ENCODE measurements around the gene KCNF1. TPM values are rescaled to one million over a fixed set of nuclear protein-coding genes. Genes with fewer than 3 reads are reported as not detected.

KCNF1 gene
- total RNA-seq, 1 donor from 2014 or later, result not detected

GRCh38 chr2:10915236-10915635, 3.5 kb downstream of the KCNF1 start:
- Histone ChIP-seq H3K27me3 (ENCODE audit: low read depth) (peaks cover 43% of the 10 kb centered on the region), H3K27ac (no peak overlapping the region), H3K9me3 (no peaks in the 10 kb centered on the region), H3K4me3 (no peak overlapping the region), H3K36me3 (no peaks in the 10 kb centered on the region), H3K4me1 (no peaks in the 10 kb centered on the region)
- no peak for TF ChIP-seq CTCF (IDR thresholded peaks at IDR 0.05)
- DNase-seq (no peak), ATAC-seq (no peak)
- intact Hi-C loops (cut with DNase I), result no loop called here

- Histone ChIP-seq H3K27me3 (ENCODE audit: low read depth) (peaks cover 40% of the 10 kb centered on the region), H3K9me3 (no peaks in the 10 kb centered on the region), H3K4me3 (no peak overlapping the region), H3K4me1 (no peaks in the 10 kb centered on the region), H3K36me3 (no peaks in the 10 kb centered on the region), H3K27ac (no peak overlapping the region)
- TF ChIP-seq CTCF (IDR thresholded peaks at IDR 0.05), result no peak
- intact Hi-C loops (cut with DNase I), result no loop called here
- DNase-seq (no peak), ATAC-seq (peak in 1 of 2 donors; percentile 7)
These were observed 4.1 kb downstream of the KCNF1 start for GRCh38 chr2:10915731-10916276.

GRCh38 chr2:10916953-10917352, 5.2 kb downstream of the KCNF1 start:
- intact Hi-C loops (cut with DNase I), result no loop called here
- TF ChIP-seq CTCF (IDR thresholded peaks at IDR 0.05), result no peak
- no peak for DNase-seq
- no peak for ATAC-seq
- Histone ChIP-seq H3K36me3 (no peaks in the 10 kb centered on the region), H3K4me3 (no peak overlapping the region), H3K4me1 (no peaks in the 10 kb centered on the region), H3K9me3 (no peaks in the 10 kb centered on the region), H3K27me3 (ENCODE audit: low read depth) (peaks cover 34% of the 10 kb centered on the region), H3K27ac (no peak overlapping the region)

- intact Hi-C loops (cut with DNase I), result no loop called here
- H3K27me3 ChIP-seq (ENCODE audit: low read depth), result peaks cover 27% of the 10 kb centered on the region
- ATAC-seq (no peak), DNase-seq (no peak)
- H3K9me3 ChIP-seq, result no peaks in the 10 kb centered on the region
- H3K36me3 ChIP-seq, result no peaks in the 10 kb centered on the region
- no peaks in the 10 kb centered on the region for H3K4me1 ChIP-seq
- H3K27ac ChIP-seq, result no peak overlapping the region
- H3K4me3 ChIP-seq, result no peak overlapping the region
- TF ChIP-seq CTCF (IDR thresholded peaks at IDR 0.05), result no peak
These were observed 6.2 kb downstream of the KCNF1 start for GRCh38 chr2:10917927-10918326.

- no peak for DNase-seq
- TF ChIP-seq CTCF (IDR thresholded peaks at IDR 0.05), result no peak
- no peaks in the 10 kb centered on the region for H3K36me3 ChIP-seq
- no peak overlapping the region for H3K27ac ChIP-seq
- peaks cover 18% of the 10 kb centered on the region for H3K27me3 ChIP-seq (ENCODE audit: low read depth)
- no peaks in the 10 kb centered on the region for H3K4me1 ChIP-seq
- no peak for ATAC-seq
- H3K9me3 ChIP-seq, result no peaks in the 10 kb centered on the region
- intact Hi-C loops (cut with DNase I), result no loop called here
- no peak overlapping the region for H3K4me3 ChIP-seq
These were observed 7.1 kb downstream of the KCNF1 start for GRCh38 chr2:10918661-10919409.

All from lower lobe of right lung (tissue), 2 donors.